HG02798 (cell line): ENCODE measurements around the gene ABCA3.

ENCODE experiments used
- ATAC-seq: cut with Tn5 transposase; IDR thresholded peaks from one replicate; pipeline ENCODE4 v1.9.1; 2021; ENCODE audit warnings: mild to moderate bottlenecking; ENCODE audit not compliant: unreplicated experiment, poor library complexity

Gene ABCA3

DNA sequence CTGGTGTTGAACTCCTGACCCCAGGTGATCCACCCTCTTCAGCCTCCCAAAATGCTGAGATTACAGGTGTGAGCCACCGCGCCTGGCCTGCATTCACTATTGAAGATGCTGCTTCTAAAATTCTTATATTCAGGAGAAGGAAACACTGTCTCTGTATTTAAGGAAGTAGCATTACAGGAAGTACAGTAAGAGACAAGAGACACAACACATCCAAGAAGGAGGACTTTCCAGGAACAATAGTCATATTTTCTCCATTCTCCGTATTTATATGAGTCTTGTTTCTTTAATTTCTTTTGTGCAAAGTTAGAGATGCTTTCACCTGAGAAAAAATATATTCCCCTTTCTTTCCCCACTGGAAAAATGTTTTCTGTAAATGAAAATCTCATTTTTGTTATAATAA is 18.3 kb upstream of the ABCA3 start:
- no peak for ATAC-seq

DNA sequence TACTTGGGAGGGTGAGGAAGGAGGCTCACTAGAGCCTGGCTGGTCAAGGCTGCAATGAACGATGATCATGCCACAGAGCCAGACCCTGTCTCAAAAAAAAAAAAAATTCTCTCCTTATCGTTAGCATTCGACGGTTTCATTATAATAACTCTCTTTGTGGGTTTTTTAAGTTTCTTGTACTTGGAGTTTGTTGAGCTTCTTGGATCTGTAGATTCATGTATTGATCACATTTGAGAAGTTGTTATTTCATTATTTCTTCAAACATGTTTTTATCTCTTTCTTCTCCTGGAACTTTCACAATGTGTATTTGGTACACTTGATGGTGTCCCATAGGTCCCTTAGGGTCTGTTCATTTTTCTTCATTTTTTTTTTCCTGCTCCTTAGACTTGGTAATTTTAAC is 16.8 kb upstream of the ABCA3 start:
- ATAC-seq = no peak

GRCh38 chr16:2350500-2350899 is 10.0 kb upstream of the ABCA3 start:
- ATAC-seq = no peak

DNA sequence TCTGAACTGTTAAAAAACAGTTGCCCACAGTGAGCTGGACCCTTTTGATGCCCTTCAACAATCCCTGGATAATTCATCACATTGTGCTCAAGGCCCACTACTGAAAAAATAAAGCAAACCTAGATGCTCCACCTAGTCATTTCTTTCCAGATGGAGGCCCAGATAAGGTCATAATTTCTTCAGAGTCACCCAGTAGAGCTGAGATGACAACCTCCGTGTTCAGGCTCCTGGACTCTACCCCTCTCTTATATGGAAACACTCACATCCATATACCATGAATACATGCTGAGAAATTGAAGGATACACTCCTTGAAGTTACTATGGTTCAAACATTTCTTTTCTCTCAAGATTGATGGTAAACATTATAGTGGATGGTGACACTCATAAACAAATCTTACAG is 2.7 kb upstream of the ABCA3 start:
- ATAC-seq = no peak

DNA sequence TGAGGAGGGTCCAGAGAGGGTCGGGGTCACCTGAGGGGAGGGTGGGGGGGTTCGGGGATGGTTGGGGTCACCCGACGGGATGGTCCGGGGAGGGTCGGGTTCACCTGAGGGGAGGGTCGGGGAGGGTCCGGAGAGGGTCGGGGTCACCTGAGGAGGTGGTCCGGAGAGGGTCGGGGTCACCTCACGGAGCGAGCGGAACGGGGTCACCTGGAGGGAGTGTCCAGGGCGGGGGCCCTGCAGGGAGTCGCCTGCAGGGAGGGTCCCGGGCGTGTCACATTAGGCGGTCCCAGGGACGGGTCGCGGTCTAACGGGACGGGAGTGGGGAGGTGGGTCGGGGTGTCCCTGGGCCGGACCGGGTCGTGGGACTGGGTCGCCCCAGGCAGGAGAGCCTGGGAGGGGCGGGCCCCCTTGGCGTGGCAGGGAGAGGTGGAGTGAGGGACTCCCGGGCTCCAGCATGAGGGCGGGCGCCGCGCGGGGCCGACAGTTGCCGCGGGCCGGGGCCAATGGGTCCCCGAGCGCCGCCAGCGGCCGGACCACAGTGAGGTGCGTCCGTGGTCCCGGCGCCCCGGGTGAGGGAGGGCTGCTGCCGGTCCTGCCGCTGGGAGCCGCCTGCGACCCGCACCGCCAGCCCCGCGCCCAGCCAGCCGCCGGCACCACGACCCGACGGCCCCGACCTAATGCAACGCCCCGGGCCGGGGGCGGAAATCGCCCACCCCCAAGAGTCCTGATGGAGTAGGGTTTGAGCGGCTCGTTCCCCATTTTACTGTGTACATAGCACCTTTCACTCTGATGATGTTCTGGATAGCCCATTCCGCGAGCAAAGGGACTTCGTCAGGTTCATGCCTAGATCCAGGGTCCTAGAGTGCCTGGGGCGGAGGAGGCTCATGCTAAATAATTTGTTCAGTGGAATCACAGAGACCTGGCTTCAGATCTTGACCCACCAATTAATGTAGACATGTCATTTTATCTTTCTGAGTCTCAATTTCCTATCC is 1.2 kb upstream of the ABCA3 start:
- no peak for ATAC-seq

DNA sequence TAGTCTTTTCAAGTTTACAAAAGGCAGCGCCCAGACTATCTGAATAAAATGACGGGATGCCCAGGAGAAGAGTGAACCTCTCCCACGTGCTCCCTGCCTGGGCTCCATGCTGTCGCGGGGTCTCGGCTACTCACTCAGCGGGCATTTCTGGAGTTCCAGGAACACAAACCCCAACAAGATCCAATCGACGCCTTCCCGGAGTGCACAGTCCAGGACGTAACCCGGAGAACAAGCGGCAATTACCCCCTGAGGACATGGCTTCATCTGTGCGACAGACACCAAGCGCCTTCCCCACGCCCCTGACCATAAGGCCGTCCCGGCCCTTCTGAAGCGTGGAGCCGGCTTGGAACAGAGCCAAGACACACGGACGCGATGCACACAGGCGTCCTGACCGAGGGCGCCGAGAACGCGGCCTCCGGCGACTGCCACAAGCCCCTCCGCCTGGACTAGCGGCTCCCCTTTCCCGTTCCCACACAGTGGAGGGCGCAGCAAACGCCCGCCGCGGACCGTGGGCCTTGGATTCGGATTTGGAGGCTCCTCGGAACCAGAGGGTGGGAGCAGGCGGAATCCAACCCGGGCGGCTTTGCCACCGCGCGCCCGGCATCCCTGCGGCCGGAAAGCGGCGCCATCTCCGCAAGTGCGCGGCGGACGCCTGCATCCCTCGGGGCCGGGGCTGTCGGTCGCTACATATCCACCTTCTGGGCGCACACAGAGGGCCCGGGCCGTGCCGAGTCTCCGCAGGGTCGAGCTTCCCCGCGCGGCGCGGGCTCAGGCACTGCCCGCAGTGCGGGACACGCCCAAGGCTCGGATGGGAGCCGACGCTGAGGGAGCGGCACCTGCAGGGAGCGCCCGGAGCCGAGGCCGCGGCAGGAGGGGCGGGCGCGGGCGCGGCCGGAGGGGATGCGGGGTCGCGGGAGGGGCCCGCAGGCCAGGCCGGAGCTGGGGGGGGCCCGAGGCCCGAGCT is 725 bp downstream of the ABCA3 start:
- no peak for ATAC-seq

DNA sequence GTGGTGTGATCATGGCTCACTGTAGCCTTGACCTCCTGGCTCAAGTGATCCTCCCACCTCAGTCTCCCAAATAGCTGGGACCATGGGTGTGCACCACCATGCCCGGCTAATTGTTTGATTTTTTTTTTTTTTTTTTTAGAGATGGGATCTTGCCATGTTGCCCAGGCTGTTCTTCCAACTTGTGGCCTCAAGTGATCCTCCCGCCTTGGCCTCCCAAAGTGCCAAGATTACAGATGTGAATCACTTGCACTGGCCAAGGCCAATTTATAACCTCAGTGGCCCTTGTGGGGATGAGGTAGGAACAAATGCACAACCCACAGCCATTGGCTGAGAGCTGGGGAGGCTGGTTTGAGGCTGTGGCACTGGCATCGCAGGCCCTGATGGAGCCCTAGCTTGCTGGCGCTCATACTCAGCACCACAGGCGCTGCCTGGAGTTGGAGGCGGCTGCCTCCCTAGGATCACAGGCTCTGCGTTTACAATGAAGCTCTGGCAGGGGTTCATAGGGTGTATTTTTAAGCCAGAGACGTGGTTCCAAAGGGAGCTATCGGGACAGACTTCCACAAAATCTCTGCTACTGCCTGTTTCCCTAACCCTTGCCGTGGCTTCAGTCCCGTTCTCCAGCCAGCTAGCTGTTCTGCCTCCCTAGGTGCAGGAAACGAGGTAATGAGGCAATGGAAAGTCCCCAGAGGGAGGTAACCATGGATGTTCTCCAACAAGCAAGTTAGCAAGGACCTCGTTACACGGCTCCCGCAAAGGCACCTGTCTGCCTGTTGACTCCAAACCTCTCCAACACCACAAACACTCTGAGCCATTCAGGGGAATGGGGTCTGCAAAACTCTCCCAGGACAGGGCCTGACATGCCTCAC is 2.9 kb downstream of the ABCA3 start:
- ATAC-seq = no peak

DNA sequence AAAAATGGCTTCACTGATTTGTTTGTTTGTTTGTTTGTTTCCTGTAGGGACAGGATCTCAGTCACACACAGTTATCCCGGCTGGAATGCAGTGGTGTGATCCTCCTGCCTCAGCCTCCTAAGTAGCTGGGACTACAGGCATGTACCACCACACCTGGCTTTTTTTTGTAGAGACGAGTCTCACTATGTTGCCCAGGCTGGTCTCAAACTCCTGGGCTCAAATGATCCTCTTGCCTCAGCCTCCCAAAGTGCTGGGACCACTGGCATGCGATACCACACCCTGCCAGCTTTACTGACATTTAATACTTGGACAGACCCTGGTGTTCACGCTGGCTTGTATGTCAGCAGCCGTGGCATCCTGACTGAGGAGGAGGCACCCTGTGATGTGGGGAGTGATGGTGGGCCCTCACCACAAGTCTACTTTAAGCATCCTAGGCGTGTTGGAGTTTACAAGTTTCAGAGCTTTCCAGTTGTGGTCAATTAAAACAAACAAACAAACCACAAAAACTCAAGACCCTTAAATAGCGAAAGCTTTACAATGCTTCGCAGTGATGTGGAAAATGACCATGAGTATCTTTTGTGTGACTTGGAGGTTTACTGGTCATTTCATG is 5.1 kb downstream of the ABCA3 start:
- ATAC-seq = no peak

GRCh38 chr16:2333772-2334379 is 6.7 kb downstream of the ABCA3 start:
- ATAC-seq = no peak

DNA sequence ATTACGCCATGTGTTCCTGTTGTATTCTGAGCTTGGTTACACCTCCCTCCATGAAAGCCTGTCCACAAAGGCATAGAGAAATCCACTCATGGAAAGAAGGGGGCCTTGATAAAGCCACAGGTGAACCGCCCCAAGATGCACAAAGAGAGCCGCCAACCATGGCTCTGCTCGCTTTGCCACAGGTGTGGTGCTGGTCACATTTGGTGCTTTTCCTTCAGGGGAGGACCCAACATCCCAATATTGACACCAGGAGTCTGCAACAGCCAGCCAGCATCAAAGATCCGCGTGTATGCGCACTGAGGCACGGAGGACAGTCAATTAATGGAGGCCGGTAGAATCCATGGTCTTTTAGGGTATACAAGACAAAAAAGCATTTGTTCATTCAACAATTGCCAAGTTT is 7.3 kb downstream of the ABCA3 start:
- ATAC-seq = no peak

GRCh38 chr16:2331931-2332267 is 8.6 kb downstream of the ABCA3 start:
- ATAC-seq = no peak

DNA sequence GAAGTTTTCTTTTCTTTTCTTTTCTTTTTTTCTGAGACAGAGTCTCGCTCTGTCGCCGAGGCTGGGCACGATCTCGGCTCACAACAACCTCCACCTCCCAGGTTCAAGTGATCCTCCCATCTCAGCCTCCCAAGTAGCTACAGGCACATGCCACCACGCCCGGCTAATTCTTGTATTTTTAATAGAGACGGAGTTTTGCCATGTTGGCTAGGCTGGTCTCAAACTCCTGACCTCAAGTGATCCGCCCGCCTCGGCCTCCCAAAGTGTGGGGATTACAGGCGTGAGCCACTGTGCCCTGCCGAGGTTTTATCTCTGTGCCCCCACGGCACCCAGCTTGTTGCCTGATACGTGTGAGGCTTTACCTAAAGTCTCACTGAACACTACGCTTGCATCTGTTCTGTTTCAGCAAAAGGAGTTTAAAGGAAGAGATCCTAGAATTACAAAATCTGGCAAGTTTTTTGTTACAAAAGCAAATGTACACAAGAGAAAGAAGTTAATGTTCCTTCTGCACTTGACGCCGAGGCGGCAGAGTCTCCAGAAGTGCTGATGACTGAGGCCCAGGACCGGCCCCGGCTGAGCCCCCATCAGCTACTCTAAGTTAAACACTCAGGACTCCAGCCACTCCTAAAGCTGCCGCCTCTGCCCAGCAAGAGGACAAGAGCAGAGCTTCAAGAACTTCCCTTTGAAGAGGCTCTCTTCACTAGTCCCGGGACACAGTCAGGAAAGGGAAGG is 9.2 kb downstream of the ABCA3 start:
- ATAC-seq = no peak

DNA sequence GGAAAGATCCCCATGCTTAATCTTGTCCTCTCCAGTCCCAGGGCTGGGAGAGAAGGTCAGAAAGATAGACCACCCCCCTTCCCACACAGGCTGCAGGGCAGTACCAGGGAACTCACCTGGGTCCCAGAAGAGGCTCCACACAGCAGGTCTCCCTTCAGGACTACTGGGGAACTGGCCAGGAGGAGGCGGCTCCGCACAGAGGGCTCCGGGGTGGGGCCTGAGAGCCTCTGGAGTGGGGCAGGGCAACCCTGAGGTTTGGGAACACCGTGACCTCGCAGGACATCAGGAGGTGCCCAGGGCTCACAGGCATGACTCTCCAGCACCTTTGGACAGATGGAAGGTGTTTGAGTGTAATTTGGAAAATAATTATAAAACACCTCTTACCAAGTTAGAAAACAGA is 11.0 kb downstream of the ABCA3 start:
- no peak for ATAC-seq

DNA sequence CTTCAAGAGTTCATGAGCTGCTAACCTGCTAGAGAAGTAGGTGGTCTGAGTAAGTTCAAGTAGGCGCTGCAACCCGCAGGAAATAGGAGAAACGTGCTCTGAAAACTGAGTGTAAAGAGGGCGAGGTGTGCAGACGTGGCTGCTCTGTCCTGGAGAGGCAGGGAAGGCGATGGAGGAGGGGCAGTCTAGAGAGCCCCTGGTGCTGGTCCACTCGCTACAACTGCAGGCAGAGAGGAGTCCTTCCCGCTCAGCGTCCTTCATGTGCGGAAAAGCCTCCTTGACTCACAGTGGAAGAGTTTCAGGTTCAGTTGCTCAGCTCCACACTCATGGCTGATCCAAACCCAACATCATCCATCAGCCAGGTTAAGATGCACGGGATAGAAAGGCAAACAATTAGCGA is 12.1 kb downstream of the ABCA3 start:
- ATAC-seq = no peak

DNA sequence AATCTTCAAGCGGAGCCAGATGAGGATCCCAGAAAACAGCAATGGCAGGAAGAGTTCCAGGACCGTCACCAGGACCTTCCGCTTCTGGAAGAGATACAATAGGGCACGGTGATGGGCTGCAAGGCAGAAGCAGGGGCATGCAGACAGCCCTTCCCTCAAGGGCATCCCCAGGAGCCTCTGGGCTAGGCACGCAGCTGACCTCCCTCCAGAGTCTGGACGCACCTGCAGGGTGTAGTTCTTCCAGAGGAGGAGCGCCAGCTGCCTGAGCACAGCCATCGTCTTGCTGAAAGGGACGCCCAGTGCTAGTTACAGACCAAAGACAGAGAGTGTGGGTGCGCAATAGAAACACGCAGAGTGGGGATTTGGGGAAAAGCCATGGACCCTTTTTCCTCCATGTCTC is 14.3 kb downstream of the ABCA3 start:
- no peak for ATAC-seq

DNA sequence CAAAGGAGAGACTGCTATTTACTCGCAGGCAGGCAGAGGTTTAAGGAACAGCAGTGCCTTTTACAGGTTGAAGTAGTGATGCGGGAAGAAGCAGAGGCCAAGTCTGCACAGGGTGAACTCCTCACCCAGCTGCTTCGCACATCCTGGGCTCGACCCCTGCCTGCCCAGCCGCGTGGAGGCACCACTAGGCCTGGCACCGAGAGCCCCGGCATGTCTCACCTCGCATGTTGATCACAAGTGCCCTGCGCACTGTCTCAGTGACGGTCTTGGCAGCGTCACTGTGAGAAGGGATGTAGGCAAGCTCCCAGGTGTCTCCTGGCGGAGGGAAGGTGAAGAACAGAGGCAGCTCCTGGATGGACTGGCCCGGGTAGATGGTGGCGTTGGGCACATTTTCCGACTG is 14.7 kb downstream of the ABCA3 start:
- no peak for ATAC-seq

GRCh38 chr16:2325181-2325580 is 15.3 kb downstream of the ABCA3 start:
- no peak for ATAC-seq

DNA sequence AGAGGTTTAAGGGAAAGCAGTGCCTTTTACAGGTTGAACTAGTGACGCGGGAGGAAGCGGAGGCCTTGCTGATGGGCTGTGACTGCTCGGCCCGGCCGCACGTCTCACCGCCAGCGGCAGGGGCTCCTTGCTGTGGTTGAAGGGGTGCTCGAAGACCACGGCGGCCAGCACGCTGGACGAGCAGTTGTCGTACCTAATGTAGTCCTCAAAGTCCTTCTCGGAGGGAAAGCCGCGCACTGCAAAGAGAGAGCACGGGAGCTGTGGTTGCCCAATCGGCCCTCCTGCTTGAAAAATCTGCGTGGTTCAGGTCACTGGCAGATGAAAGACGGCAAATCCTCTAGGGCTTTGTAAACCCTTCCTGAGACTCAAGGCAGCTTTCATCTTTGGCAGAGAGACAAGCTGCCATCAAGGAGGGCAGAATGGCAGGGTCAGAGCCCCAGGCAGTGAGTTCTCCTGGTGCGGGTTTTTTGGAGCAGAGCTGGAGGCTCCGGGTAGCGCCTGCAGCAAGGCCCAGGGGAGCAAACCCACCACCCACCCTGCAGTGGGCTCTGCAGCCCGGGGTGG is 16.1 kb downstream of the ABCA3 start:
- no peak for ATAC-seq

GRCh38 chr16:2323701-2324100 is 16.8 kb downstream of the ABCA3 start:
- no peak for ATAC-seq
